GM12891 (cell line): ENCODE results near the gene PLEKHO1.

ENCODE experiments used
- POLR2A ChIP-seq: IDR thresholded peaks from 2 replicates; pipeline ENCODE4 v1.6.1; 2011; ENCODE audit warnings: low read depth, low read length, control low read depth
- POLR2AphosphoS5 ChIP-seq: IDR thresholded peaks from 2 replicates; pipeline ENCODE4 v1.6.1; 2011; ENCODE audit warnings: low read depth, low read length, control low read depth
- SPI1 ChIP-seq: IDR thresholded peaks from 2 replicates; pipeline ENCODE4 v1.6.1; 2011; ENCODE audit warnings: low read depth, low read length, control low read depth
- TAF1 ChIP-seq: IDR thresholded peaks from 2 replicates; pipeline ENCODE4 v1.6.1; 2011; ENCODE audit warnings: low read depth, low read length, control low read depth

DNA sequence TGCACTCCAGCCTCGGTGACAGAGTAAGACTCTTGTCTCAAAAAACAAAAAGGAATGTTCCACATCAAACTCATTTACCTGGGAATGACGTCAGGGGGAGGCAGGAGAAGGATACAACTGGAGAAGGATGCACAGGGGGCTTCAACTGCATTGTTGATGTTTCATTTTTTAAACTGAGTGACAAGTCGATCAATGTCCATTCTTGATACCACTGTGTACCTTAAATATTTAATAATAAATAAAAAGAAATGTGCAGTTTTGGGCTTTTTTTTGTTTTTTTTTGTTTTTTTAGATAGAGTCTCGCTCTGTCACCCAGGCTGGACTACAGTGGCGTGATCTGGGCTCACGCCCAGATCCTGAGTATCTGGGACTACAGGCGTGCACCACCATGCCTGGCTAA, 35.8 kb downstream of the PLEKHO1 start:
- no peak for TF ChIP-seq POLR2A
- TF ChIP-seq POLR2AphosphoS5: no peak
- TF ChIP-seq TAF1: no peak
- TF ChIP-seq SPI1: no peak
